ENCODE data around the gene MMRN2.
"Not testable (repeated sequence)": the region's sequence is repeated elsewhere in the genome, so short reads cannot be mapped to it uniquely, and the experiment has no call there.

The MMRN2 gene

DNA sequence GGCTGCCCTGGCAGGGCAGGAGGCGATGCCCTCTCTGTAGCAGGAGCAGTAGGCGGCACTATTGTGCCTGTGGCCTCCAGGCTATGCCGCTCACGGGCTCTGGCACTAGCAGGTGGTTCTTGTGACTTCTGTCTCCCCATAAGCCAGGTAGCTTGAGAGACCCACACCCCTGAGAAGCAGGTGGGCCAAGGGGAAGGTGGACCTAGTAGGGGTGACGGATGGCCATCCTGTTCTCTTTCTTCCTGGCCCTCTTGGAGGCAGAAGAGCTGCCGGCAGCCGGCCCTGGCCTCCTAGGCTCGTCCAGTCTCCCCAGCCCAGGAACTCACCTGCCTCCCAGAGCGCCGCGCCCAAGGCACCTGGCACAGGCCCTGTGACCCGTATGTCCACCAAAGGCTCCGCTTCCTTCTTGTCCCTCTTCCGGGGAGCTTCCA, 15.4 kb downstream of the MMRN2 start:
- no peak for DNase-seq (ENCODE audit: low spot score)

DNA sequence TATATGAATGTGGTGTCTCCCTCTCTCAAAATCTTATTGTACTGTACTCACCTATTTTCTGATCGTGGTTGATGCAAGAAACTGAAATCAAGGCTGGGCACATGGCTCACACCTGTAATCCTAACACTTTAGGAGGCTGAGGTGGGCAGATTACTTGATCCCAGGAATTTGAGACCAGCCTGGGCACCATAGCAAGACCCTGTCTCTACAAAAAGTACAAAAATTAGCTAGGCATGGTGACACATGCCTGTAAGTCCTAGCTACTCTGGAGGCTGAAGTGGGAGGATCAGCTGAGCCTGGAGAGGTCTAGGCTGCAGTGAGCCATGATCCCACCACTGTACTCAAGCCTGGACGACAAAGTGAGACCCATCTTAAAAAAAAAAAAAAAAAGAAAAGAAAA, 16.0 kb downstream of the MMRN2 start:
- no peak for DNase-seq (ENCODE audit: low spot score)

DNA sequence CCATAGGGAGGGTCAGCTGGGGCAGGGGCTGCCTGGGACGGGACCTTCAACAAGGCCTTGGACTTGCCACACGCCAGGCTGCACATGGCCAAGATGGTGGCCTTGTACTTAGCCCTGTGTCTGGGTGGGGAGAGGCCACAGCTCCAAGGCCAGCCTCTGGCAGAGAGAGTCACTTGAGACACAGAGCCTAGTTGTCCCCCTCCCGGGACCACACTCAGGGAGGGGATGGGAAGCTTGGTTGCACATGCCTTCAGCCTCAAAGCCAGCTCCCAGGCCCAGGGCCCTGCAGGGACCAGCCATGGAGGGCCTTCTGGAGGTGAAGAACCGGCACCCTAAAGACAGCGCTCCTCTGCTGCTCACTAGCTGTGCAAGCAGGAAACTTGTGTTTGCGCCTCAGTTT, 16.7 kb downstream of the MMRN2 start:
- no peak for DNase-seq (ENCODE audit: low spot score)

DNA sequence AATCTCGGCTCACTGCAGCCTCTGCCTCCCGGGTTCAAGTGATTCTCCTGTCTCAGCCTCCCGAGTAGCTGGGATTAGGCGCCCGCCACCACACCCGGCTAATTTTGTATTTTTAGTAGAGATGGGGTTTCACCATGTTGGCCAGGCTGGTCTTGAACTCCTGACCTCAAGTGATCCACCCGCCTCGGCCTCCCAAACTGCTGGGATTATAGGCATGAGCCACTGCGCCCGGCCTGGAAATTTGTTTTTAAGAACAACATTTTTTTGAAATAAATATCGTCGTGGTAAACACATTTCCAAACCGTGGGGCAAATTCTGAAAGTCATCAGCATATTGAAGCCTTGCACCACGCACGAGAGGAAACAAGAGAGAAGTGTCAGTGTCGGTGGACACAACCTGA, 17.3 kb downstream of the MMRN2 start:
- not testable (repeated sequence) for DNase-seq (ENCODE audit: low spot score)

DNA sequence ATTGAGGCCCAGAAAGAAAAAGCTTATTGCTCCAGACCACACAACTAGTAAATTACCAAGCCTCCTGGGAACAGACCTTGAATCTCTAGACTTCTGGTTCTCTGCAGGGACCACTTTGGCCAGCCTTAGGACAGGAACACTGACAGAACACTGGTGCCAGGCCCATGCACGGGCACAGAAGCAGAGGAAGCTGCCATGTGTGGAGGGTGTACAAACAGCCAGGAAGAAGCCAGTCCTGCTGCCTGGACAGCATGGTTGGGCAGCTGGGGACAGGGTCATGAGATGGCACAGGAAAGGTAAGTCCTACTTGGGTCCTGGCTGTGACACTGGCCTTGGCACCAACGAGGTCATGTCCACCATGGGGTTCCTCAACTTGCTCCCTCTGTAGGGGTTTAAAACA, 19.2 kb downstream of the MMRN2 start:
- no peak for DNase-seq (ENCODE audit: low spot score)

DNA sequence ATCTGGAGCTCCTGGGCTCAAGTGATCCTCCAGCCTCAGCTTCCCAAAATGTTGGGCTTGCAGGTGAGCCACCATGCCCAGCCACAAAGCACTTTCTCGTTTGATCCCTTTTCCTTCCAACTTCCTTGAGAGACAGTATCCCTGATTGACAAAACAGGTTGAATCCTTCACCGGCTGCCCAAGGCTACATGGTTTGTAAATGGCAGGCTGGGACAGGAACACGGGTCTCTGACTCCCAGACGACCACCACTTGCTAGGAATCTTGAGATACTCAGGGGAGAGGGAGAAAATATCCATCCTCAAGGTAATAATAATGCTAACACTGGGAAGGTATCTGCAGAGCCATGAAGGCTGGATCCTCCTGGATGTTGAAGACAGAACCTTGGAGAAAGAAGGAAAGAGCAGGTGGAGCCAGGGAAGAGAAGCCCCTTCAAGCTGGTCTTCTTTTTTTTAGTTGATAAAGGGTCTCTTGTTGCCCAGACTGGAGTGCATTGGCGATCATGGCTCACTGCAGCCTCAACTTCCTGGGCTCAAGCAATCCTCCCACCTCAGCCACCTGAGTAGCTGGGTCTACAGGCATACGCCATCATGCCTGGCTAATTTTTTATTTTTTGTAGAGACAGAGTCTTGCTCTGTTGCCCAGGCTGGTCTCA, 19.8 kb downstream of the MMRN2 start:
- DNase-seq (ENCODE audit: low spot score) = no peak

DNA sequence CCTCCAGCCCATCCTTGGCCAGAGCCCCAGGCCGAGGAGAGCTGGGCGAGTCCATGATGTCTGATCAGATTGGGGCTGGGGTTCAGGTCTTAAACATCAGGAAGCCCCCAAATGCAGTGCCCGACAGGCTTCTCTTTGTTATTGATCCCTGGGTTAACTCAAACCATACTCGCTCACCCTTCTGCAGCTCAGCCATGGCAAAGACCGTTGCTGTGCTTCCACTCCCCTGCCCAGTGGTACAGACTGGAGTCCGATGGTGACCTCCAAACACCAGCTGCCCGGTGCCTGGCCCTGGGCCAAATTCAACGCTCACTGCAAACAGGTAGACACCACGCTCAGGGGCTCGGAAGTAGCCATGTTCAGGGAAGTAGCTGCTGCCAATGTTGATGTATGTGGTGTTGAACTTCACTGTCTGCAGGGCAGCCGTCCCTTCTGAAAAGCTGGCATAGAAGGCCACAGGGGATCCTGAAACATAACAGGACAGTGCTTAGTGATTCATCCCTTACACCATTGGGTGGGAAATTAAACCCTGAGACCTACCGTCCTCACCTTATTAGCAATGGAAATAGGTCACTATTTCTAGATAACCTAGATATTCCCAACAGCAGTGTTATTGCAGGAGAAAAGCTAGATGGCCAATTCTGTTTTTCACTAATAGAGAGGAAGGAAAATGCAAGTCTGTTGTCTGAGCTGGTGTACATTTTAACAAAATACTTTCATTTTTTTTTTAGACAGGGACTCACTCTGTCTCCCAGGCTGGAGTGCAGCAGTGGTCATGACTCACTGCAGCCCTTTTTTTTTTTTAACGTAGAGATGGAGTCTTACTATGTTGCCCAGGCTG, 20.5 kb downstream of the MMRN2 start:
- DNase-seq (ENCODE audit: low spot score) = no peak

DNA sequence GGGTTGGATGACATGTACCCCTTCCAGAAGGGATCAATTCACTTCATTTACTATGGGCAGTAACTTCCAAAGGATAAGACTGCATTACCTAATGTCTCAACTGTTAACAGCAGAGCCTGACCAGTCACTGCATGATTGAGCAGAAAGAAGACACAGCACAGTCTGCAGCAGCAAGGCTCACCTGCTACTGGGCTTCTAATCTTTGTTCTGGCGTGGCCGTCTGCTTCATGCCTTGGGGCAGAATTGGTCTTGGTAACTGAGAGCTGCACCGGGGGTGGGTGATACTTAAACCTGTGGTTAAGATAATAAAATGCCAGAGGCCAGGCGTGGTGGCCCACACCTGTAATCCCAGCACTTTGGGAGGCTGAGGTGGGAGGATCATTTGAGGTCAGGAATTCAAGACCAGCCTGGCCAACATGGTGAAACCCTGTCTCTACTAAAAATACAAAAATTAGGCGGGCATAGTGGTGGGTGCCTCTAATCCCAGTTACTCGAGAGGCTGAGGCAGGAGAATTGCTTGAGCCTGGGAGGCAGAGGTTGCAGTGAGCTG, 23.2 kb downstream of the MMRN2 start:
- DNase-seq (ENCODE audit: low spot score) = not testable (repeated sequence)

DNA sequence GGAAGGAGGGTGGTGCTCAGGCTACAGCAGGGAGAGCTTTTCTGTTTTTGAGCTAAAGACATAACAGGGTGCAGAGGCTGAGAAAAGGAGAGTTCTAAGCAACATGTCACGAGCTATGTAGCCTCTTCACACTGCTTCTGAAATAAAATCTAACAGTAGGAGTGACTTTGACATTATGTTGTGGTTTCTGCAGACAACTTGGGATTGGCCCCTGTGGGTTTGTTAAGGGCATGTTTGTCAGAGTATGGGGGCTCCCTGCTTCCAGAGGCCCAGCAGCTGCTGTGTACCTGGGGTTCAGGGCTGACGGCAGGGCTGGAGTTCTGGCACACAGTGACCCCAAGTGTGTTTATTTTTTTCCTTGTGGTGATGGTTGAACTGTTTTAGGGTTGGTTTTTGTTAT, 24.7 kb downstream of the MMRN2 start:
- DNase-seq (ENCODE audit: low spot score) = no peak

DNA sequence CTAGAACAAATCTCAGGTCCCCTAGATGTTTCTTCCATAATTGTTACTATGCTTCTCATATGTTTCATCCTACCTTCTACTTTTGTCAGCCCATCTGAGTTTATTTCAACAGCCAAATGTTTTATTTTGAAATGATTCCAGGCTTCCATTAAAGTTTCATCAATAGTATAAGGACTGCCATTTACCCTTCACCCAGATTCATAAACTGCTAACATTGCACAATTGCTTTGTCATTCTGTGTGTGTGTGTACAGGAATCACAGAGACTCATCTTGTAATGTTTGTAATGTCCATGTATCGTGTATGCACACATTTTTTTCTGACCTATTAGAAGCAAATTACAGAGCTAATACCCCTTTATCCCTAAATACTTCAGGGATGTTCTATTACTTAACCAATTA, 25.5 kb downstream of the MMRN2 start:
- DNase-seq (ENCODE audit: low spot score) = no peak

DNA sequence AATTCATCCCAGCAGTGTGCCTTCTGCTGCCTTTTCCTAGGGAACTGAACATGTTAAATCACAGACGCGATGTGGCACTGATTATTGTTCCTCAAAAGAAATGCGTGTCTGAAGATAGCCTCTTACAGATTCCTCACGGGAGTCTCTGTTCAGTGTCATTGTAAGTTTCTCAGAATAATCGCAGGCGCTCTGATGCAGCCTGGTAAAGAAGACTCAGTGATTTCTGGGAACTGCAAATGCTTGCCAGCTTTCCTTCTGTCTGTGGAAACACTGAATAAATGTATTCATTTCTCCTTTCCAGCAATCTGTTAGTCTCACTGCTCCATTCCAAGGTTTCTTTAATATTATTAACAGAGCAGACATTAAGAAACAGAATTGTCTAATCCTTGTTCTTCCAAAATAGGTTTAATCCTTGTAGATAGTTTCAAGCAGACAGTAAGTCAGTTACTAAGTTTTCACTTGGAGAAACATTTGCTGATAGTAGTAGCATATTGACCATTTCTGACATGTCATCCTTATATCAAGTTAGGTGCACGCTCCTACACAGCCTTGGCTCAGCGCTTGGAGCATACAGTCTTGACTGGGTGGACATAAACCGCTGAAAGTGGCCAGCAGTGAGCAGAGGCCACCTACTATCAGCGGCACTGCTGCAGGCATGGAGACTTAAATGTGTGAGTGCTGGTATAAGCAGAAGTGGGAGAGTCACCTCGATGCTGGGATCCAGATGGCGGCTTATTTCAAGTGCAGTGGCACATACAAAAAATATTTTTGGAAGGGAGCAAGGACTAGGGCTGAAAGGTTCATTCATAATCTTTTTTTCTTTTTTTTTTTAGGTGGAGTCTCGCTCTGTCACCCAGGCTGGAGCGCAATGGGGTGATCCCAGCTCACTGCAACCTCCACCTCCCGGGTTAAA, 27.7 kb downstream of the MMRN2 start:
- no peak for DNase-seq (ENCODE audit: low spot score)

DNA sequence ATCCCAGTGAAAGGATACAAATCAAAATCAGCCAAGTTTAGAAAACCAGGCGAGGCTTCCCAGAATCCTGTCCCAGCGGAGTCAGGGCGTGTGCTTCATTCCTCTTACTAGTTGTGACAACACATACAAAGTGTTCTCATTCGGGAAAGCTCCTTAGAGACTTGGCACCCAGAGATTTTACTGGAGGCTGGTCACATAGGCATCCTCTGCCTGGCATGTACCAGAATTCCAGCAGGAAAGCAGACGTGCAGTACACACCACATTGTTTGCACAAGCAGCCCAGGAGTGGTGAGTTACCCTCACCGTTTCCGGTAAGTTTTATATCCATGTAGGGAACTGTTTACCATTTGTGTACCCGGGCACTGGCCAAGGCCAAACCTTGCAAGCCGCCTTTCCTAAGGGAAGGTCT, 34.9 kb downstream of the MMRN2 start:
- DNase-seq (ENCODE audit: low spot score) = no peak

DNA sequence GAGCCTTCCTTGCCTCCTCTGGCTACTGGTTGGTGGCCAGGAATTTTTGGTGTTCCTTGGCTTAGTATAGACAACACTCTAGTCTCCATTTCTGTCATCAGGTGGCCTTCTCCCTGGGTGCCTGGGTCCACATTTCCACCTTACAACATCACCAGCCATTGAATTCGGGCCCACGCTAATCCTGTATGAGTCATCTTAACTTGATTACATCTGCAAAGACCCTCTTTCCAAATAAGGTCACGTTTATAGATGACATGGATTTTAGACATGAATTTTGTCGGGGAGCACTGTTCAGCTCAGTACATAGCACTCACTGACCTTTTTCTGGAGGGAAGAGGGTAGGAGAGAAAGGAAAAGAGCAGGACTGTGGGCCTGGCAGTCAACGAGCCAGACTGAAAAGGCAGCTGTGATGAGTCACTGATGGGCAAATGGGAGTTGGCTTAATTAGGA, 39.4 kb downstream of the MMRN2 start:
- peak; percentile 42 for DNase-seq (ENCODE audit: low spot score)

DNA sequence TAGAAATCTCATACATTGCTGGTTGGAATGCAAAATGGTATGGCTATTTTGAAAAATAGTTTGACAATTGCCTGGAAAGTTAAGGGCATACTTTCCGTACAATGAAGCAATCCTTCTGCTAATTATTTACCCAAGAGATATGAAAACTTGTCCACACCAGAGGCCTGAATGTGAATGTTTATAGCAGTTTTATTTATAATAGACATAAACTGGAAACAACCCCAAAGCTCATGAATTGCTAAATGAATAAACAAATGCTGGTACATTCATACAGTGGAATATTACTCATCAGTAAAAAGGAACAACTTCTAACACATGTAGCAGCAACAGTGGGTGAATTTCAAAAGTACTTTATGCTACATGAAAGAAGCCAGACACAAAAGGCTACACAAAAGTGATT, 42.7 kb downstream of the MMRN2 start:
- no peak for DNase-seq (ENCODE audit: low spot score)

DNA sequence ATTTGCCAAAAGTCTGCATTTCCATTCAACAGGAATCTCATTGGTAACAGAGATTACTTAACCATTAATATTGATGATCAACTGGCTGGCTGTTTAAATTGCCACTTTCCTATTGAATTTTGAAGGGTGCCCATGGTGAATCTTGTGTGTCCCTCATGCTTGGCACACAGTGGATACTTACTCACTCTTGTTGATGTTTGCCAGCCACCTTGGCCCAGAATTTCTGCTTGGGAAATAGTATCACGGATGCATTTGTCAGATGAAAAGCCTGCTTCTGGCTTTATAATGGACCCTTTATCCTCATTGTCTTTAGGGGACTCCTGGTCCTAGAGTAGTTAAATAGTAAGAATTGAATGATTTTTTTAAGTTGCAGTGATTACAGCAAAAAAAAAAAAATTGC, 52.0 kb downstream of the MMRN2 start:
- no peak for DNase-seq (ENCODE audit: low spot score)

DNA sequence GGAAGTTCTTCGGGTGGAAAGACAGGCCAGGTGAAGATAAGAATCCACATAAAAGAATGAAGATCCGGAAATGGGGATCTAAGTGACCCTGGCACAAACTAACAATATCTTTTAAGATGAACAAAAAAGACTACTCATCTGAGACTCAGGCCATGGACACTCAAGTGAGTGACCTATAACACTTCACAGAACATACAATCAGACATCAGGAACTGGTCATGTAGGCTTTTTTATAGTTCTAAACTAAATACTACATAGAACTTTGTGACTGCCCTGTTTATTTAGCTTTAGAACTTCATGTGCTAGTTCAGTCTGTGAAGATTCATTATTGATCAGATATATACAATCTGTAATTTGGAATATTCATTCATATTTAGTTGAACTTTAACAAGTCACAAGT, 52.8 kb downstream of the MMRN2 start:
- no peak for DNase-seq (ENCODE audit: low spot score)

DNA sequence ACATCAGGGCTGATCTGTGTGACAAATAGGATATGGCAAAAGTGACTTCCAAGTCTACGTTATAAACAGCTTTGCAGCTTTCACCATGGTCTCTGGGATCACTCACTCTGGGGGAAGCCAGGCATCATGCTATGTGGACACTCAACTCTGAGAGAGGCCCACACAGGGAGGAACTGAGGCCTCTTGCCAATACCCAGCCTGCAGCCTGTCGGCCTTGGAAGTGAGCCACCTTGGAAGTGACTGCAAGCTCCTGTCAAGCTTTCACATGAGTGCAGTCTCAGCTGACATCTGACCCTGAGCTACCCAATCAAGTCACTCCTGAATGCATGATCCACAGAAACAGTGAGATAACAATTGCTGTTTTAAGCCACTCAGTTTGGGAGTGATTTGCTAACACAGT, 56.5 kb downstream of the MMRN2 start:
- DNase-seq (ENCODE audit: low spot score) = no peak

DNA sequence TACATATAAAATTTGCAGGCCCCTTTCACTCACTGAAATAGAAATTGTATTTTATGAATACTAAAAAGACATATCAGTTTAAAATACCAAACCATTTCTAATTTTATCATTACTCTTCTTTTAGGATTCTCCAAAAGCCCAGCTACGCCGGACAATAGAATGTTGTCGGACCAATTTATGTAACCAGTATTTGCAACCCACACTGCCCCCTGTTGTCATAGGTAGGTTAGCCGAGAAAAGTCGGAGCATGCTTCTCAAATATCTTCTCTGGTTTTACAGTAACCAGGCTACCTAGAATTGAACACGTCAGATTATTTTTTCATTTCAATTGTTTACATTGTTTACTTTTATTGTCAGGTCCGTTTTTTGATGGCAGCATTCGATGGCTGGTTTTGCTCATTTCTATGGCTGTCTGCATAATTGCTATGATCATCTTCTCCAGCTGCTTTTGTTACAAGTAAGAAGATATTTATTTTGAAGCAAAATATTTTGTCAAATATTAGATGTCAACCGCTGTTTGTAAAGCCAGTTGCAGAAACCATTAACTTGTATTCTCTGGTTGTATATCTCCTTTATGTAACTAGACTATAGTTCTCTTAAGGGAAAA, 57.6 kb downstream of the MMRN2 start:
- DNase-seq (ENCODE audit: low spot score) = peak; percentile 41

DNA sequence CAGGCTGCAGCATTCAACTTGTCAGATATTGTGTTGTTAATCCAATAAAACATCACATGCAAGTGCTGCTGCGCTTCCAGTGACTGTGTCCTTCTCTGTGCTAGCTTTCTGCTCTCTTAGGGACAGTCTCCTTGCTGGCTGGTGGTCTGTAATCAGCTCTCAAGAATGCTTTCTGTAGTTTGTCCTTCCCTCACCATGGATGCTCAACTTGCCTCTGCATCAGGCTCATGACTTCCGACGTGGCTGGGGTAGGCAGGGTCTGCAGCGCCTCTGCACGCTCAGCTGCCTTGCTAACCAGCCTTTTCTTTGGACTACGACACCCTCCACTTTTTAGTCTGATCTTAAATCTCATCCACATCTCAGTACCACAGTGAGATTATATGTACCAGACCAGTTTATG, 58.3 kb downstream of the MMRN2 start:
- no peak for DNase-seq (ENCODE audit: low spot score)

DNA sequence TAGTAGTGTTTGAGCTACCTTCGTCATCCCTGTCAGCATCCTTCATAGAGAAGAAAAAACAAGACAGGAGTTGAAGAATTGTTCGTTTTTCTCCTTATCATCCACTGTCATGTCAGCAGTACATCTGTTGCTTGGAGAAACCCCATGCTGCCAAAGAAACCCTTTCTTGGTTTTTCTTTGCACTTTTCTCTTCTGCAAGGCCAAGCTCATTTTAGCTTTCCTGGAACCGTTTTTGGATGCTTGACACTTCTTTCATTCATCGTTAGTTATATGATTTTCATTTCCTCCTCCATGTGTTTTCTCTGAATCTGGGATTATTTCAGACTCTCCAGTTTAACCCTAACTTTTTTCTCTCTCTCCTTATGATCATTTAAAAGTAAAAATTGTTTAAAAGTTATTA, 58.9 kb downstream of the MMRN2 start:
- DNase-seq (ENCODE audit: low spot score) = no peak

DNA sequence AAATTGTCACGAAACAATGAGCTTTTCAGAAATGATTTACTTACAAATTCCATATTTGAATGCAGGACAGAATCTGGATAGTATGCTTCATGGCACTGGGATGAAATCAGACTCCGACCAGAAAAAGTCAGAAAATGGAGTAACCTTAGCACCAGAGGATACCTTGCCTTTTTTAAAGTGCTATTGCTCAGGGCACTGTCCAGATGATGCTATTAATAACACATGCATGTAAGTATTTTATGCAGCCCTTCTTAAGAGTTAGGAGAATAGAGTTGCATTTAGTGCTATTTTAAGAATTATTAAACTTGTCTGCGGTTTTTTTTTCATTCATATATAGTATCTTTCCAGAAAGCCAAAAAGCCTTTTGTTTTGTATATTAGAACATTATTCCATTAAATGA, 67.4 kb downstream of the MMRN2 start:
- no peak for DNase-seq (ENCODE audit: low spot score)

All from SW480 (cell line).